Hematopoietic multipotent progenitor cell treated with erythropoietin and hydrocortisone succinate and interleukin-3 and kit ligand, for 8 days (in vitro differentiated cells): ENCODE data around the gene NPTX1.
A peak's percentile ranks its signal among the peaks of the same experiment; 100 is the strongest.

Experiments used
- DNase-seq: peaks from one replicate; pipeline ENCODE4 v3.0.0-alpha.2; 2015

Gene NPTX1

DNA sequence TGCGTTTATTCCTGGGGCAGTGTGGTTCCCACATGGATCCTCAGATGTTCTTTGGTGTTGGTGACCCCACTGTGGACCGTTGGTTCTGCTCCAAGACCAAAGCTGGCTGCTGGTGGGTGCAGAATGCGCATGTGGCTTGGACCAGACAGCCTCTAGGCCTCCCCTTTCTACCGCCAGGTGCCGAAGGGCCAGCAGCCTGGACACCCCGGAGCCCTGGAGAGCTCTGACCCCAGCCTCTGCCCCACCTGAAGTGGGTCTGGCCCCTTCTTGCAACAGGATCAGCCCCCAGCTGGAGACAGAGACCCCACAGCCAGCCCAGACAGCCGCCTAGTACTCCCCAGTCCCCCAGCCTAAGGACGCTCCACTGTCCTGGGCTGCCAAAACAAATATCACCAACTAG lies 18.4 kb downstream of the NPTX1 start:
- no peak for DNase-seq

DNA sequence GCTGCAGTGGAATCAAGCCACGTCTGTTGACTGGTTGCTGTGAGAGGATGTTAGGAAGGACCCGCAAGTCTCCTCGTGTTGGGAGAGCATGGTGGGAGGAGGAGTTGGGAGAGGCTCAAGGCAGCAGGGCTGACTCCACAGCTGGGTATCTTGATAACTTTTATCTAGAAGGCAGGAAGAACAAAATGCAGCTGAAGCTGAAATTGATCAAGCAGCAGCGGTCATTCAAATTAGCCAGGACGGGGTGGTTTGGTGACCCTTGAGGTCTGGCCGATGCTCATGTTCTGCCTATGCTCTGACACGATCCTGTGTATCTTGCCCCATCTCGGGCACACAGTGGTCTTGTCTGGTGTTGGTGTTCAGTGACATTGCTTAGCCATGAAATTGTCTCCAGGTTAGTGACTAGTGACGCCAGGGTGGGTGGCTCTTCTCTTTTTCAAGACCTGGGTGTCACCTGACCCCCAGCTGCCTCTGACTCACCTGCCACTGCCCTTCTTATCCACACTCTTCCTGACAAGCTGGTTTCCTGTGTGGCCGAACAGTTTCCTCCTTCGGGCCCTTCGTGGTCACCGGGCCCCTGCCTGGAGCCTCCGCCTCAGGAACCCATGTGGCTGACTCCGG lies 19.1 kb downstream of the NPTX1 start:
- peak; percentile 76 for DNase-seq

- no peak for DNase-seq
These were observed 19.8 kb downstream of the NPTX1 start for GRCh38 chr17:80456465-80457235.

DNA sequence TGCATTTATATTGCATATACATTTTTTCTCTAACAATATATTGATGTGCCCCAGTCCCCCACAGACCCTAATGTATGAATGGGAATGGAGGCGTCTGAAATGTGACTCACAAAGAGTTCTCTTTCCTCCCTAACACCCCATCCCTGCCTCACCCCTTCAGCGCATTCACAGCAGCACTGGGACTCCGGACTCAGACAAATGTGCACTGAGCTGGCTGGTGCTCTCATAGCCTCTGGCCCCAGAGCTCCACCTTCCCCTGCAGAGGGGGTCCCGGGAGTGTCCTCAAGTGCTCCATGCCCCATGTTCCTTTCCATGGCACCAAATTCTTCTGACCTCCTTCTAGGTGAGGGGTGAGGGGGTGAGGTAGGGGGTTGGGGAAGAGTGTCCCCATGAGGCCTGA lies 20.6 kb downstream of the NPTX1 start:
- DNase-seq = peak; percentile 39

- DNase-seq = peak; percentile 67
These were observed 21.1 kb downstream of the NPTX1 start for GRCh38 chr17:80455336-80455710.

- DNase-seq = peak; percentile 95
These were observed 21.7 kb downstream of the NPTX1 start for GRCh38 chr17:80454557-80455335.

- peak; percentile 5 for DNase-seq
These were observed 22.3 kb downstream of the NPTX1 start for GRCh38 chr17:80453998-80454556.

- DNase-seq = no peak
These were observed 23.0 kb downstream of the NPTX1 start for GRCh38 chr17:80453126-80453997.

DNA sequence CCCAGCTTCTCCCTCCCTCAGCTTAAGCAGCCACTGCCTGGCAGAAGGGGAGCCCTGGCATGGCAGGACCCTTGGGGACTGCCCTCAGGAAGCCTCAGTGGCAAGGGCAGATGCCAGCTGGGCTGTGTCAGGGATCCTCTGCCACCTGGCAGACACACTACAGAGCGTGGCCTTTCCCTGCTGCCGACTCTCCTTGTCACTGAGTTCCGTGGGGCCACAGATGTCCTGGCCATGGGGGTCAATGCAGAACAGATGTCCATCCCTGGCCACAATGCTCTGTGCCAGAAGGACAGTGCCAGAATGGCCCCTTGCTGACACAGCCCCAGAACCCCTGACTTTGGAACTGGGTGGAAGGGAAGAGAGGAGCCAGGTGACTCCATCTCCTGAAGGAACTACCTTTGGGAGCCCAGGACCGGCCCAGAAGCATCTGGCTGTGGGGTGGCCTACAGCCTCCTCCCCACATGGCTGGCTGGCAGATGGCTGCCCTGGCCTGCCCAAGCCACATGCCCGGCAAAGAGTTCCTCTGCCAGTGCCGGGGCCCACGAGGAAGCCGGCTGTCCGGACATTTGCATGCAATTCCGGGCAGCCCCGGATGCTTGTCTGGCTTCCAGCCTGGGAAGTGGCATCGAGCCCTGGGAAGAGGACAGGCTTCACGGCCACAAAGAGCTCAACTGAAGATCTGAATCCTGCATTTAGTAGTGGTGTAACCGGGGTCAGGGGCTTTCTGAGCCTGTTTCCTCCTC lies 24.1 kb downstream of the NPTX1 start:
- no peak for DNase-seq

DNA sequence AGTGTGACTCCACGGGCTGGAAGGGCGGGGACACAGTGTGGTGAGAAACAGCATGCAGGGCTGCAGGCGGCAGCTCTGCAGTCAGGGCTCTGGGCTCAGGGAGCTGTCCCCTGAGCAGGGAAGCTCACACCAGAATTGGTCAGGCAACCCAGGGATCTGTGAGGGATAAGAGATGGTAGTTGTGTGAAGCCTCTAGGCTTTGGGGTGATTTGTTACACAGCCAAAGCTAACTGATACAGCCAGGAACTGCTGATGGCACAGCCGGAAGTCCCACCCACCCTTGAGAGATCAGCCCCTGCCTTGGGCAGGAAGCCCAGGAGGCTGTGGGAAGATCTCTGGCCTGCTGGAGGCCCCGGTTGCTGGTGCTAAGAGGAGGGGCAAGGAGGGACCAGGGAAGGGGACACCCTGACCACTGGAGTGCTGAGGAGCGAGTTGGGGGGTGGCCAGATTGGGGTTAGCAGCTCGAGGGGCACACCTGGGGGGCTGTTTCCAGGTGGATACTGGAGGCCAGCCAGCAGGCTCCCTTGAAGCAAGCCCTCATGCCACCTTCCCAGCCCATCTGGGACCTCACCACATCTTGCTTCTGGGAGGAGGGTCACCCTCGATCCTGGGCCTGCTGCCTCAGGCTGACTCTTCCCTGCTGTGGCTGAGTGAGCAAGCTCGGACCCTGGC lies 25.2 kb downstream of the NPTX1 start:
- DNase-seq = no peak

DNA sequence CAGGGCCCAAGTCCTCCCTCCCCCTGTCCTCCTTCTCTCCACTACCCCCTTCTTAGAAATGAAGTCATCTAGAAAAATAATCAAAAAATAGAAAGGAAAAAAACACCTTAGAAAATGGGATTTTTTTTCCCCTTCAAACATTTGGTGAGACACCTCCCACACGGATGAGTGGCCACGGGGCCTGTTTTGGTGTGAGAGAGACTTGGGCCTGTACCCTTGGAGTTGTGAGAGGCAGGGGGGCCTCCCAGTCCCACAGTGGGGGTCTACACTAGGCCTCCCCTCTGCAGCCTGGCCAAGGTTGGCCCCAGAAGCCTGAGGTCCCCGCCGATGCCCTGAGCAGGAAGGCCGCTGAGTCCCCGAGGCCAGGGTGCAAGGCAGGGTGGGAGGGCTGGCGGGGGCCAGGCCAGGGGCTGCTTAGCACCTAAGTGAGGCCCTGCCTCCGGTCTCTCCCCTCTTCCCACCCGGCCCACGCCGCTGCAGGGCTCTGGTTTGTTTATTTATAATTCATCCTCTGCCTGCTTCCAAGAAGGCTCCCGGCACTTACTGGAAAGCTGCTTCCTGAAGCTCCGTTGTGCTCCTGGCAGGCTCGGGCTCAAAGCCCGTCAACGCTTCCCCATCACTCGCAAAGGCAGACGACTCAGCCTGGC lies 26.4 kb downstream of the NPTX1 start:
- DNase-seq = no peak

DNA sequence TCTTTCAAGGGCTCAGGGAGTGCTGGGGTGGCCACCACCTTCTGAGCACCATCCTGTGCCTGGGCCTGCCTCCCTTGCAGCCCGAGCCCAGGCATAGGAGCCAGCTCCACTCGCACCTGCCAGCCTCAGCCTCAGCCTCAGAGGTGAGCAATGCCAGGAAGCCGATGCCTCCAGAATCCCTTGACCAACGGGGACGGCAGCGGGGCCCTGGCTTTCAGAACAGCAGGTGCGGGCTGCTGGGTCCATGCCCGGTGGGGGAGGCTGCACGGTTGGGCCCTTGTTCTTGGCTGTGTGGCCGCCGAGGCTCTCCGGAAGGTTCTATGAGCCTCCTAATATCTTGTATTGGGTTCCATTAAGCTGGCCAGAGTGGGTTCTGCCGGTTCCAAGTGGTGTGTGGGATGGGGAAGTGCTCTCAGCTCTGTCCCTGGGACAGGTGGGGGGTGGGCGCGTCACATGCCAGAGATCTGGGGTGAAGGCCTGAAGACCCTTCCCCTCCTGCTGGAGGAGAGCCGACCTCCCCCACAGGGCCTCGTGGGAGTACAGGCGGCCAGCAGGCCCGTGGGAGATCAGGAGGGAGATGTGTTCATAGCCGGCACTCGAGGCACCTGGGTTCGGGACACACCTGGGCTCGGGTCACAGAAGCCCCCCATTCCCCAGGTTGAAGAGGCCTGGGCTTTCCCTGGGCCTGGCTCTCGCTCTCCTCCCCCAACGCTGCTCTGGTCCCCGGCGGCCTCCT lies 27.0 kb downstream of the NPTX1 start:
- DNase-seq = no peak

DNA sequence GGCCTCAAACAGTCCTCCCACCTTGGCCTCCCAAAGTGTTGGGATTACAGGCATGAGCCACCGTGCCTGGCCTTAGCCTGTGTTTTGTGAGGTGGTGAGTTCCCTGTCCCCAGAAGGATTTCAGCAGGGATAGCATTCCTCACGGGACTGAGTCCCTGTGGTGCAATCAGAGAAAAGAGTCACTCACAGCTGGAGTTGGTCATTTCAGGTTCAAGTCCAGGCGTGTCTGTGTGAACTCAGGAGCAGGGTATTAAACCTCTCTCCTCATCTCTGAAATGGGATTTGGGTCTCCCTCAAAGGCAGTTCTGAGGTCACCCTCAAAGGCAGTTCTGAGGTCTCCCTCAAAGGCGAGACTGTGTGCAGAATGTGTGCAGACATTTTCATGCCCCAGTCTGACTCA lies 28.6 kb downstream of the NPTX1 start:
- DNase-seq = no peak

GRCh38 chr17:80446645-80447405 lies 29.6 kb downstream of the NPTX1 start:
- DNase-seq = no peak

GRCh38 chr17:80445726-80446110 lies 30.7 kb downstream of the NPTX1 start:
- no peak for DNase-seq

DNA sequence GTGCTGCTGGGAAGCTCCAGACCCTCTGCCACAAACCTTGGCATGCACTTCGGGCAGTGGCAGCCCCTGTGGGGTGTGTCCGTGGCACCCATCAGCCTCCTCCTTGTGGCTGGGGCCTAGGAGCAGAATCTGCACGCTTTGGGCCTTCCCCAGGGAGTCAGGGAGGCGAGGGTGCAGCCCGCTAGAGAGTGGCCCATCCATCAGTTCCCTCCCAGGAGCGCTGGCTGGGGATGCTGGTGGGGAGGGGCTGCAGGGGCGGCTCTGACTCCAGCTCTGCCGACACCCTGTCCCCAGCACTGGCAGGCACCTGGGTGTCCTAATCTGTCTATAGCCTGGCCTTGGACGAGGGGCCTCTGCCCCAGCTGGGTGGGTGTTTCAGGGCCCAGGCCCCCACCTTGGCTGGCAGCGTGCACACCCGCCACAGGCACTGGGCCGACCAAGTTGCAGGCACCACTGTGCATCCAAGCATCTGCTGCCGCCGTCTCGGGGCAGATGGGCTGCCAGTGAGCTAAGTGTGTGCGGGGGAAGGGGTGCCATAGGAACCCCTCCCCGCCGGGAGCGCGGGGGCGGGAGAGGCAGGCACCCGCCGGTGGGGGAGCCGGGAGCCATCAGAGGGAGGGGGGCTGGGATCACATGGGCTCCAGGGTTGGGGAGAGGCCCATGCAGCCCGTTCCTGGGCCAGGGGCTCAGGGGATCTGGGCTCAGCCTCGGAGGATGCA lies 31.2 kb downstream of the NPTX1 start:
- no peak for DNase-seq

DNA sequence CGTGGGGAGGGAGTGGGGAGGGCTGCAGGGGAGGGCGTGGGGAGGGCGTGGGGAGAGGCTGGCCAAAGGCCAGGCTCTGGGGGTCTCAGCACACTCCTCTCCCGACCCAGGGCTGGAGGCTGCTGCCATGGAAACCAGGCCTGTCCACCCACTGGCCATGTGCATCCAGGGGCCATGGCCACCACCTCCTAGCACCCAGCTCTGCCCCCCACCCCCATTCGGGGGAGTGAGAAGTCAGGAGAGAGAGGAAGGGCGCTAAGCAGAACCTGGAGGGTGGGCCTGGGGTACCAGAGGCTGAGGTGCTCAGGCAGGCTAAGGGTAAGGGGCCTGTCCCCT lies 31.8 kb downstream of the NPTX1 start:
- no peak for DNase-seq

DNA sequence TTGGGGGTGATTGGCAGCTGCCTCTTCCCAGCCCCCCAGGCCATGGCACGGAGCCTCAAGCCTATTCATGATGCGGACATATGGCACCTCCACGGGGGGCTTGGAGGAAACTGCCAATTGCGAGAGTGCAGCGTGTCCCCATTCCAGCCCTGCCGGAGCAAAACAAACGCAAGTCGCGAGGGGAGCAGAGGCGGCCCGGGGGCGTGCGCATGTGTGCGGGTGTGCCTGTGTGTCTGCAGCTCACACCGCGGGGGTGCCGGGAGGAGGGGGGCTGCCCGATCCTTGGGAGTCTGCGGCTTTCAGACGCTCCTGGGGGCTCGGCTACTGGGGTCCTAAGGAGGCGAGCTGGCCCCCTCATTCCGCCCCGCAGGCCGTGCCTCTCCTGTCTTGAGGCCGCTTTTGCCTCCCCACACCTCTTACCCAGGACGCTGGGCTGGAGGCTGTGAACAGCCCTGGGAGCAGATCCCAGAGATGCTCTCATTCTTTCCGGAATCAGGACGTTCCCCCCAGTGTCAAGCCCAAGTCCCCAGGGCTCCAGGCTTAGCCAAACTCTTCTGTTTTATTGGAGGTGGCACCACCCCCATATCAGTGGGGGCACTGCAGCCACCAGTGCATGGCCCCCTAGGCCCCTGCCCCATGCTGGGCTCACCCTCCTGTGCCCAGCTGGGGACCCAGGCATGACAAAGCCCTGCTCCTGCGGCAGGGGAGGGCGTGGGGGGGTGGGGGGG lies 32.3 kb downstream of the NPTX1 start:
- DNase-seq = no peak
